HepG2 (cell line): ENCODE data around the gene COL4A6. TPM values are rescaled to one million over a fixed set of nuclear protein-coding genes. Genes with fewer than 3 reads are reported as not detected.

ENCODE experiments used
- ATAC-seq: fragments of 200-7000 bp; cut with Tn5 transposase; 3 replicates; pipeline ENCODE4 v1.9.1; 2020; ENCODE audit warnings: mild to moderate bottlenecking, moderate library complexity
- BruUV-seq: library from RNA; stranded (reverse); fragments of 400-500 nt; replicated peaks from 2 replicates; lab custom pipeline; 2021; lab: Mats Ljungman, UMichigan
- CTCF ChIA-PET: fragments of 300-600 bp; formaldehyde crosslinking; extraction: SDS; loops from one replicate; lab custom pipeline; 2021; ENCODE audit warnings: low total read pairs, inconsistent platforms, low intra/inter-chr PET ratio; lab: Yijun Ruan, JAX
- POLR2A ChIA-PET: fragments of 350-600 bp; sonication (Branson Sonifier 250); formaldehyde crosslinking; loops from one replicate; lab custom pipeline; 2020; ENCODE audit warnings: antibody characterized with exemption, inconsistent platforms; lab: Yijun Ruan, JAX
- DNase-seq: peaks from one replicate; pipeline ENCODE4 v3.0.0-alpha.2; 2015; ENCODE audit warnings: low spot score
- FAIRE-seq: peaks from 3 replicates; lab custom pipeline; 2011; peaks lifted over from hg19 to GRCh38; lab: Jason Lieb, UNC
- H2AFZ ChIP-seq: one replicate; pipeline ENCODE4 v1.6.1; 2011; ENCODE audit warnings: low read length, inconsistent platforms
- H3K27ac ChIP-seq: fragments of 300-600 bp; 3 replicates; pipeline ENCODE4 v1.8.0; 2011; ENCODE audit warnings: mixed run types, mild to moderate bottlenecking, mixed read lengths, low read length, inconsistent platforms; ENCODE audit not compliant: insufficient read depth; ENCODE audit errors: extremely low read length
- H3K27me3 ChIP-seq, 2 experiments: fragments of 200-600 bp in 1 of 2; 2 replicates in 1 of 2; 3 replicates in 1 of 2; pipeline versions ENCODE4 v1.6.0 to v1.8.0; 2011; ENCODE audit warnings: low read length in 2 of 2, mild to moderate bottlenecking in 2 of 2, moderate library complexity in 2 of 2, inconsistent platforms in 1 of 2; ENCODE audit not compliant: insufficient read depth in 2 of 2, control insufficient read depth in 1 of 2
- H3K36me3 ChIP-seq, 2 experiments: fragments of 200-600 bp in 1 of 2; replicated peaks in 1 of 2; 2 replicates in 1 of 2; 3 replicates in 1 of 2; pipeline versions ENCODE4 v1.5.1 to v1.8.0; 2011; ENCODE audit warnings: low read length in 2 of 2, inconsistent platforms in 1 of 2; ENCODE audit not compliant: insufficient read depth in 2 of 2, control insufficient read depth in 1 of 2
- H3K4me1 ChIP-seq: 2 replicates; pipeline ENCODE4 v1.5.1; 2012; ENCODE audit warnings: low read length, inconsistent platforms; ENCODE audit not compliant: insufficient read depth
- H3K4me2 ChIP-seq: 2 replicates; pipeline ENCODE4 v1.6.0; 2011; ENCODE audit warnings: low read depth, low read length, inconsistent platforms
- H3K4me3 ChIP-seq, 3 experiments: fragments of 200-600 bp in 1 of 3; sonication (generic), shearing (Covaris generic) in 1 of 3; replicated peaks in 1 of 3; 2 replicates each; pipeline ENCODE4 v1.5.1; 2011 to 2016; ENCODE audit warnings: low read length in 3 of 3, inconsistent platforms in 2 of 3, low read depth in 2 of 3, mild to moderate bottlenecking in 2 of 3, control low read depth in 1 of 3, mixed read lengths in 1 of 3; ENCODE audit not compliant: insufficient read depth in 1 of 3
- H3K79me2 ChIP-seq: one replicate; pipeline ENCODE4 v1.6.1; 2011; ENCODE audit warnings: low read length, inconsistent platforms; ENCODE audit not compliant: insufficient read depth
- H3K9ac ChIP-seq: 2 replicates; pipeline ENCODE4 v1.6.0; 2011; ENCODE audit warnings: mild to moderate bottlenecking, low read depth, low read length, inconsistent platforms; ENCODE audit not compliant: insufficient read depth
- H3K9me3 ChIP-seq: 2 replicates; pipeline ENCODE4 v1.5.1; 2012; ENCODE audit warnings: mild to moderate bottlenecking, low read length
- H4K20me1 ChIP-seq: 2 replicates; pipeline ENCODE4 v1.6.0; 2011; ENCODE audit warnings: inconsistent platforms, mild to moderate bottlenecking, low read length, moderate library complexity; ENCODE audit not compliant: insufficient read depth
- whole genome bisulfite sequencing: methylation state at CpG from one replicate; pipeline ENCODE4 v1.1.6; 2017; ENCODE audit warnings: low lambda C conversion rate; 5-methylcytosine and 5-hydroxymethylcytosine counted together
- in situ Hi-C: cut with HindIII; loops from 2 replicates; pipeline ENCODE4 v1.10.0; 2017; ENCODE audit warnings: low pct_unique_long_range_greater_than_20kb; ENCODE audit not compliant: extremely low pct_ligation_motif_present
- intact Hi-C: fragments of 100-400 bp; cut with micrococcal nuclease; formaldehyde crosslinking; loops from one replicate; pipeline ENCODE4 v1.10.0; 2022; ENCODE audit not compliant: unreplicated experiment
- polyA plus RNA-seq, 8 experiments: library from polyadenylated mRNA; depleted of rRNA in 3 of 8; stranded (reverse) in 7 of 8; unstranded in 1 of 8; fragments of >200 nt; fragmentation: Illumina TruSeq in 4 of 8; extraction: Trizol in 4 of 8; gene quantifications; 2 replicates each; pipeline versions ENCODE4 v1.2.1 to v1.2.3, GENCODE V29; 2011 to 2016; ENCODE audit warnings: low read depth in 4 of 8, missing spikeins in 1 of 8, mixed read lengths in 1 of 8; ENCODE audit not compliant: insufficient read depth in 1 of 8
- total RNA-seq, 5 experiments: library from RNA; depleted of rRNA; stranded (reverse); fragments of >200 nt; fragmentation: Illumina TruSeq; extraction: Trizol; gene quantifications; 2 replicates each; pipeline ENCODE4 v1.2.3, GENCODE V29; 2016; ENCODE audit warnings: low read depth in 1 of 5
- TF ChIP-seq, protein P1 (sequence below): fragments of 450-650 bp; IDR thresholded peaks from 2 replicates; pipeline ENCODE4 v1.6.1; 2016
- TF ChIP-seq, protein P2 (sequence below): sonication (generic); formaldehyde crosslinking; IDR thresholded peaks from 2 replicates; pipeline ENCODE4 v1.5.1; 2020; ENCODE audit warnings: mild to moderate bottlenecking, missing genetic modification reagents, moderate library complexity
- TF ChIP-seq, protein P3 (sequence below), 2 experiments: fragments of 450-650 bp in 1 of 2; sonication (generic) in 1 of 2; formaldehyde crosslinking; IDR thresholded peaks; 2 replicates each; pipeline versions ENCODE4 v1.5.0 to v1.8.0; 2020 to 2022; ENCODE audit warnings: mild to moderate bottlenecking in 1 of 2, missing genetic modification reagents in 1 of 2

The COL4A6 gene
- total and polyA plus RNA-seq, 2 of the 13 experiments (the other 11 are each of a cell fraction or from before 2014, with no cell fraction given): 4.5 to 8.2 TPM

DNA sequence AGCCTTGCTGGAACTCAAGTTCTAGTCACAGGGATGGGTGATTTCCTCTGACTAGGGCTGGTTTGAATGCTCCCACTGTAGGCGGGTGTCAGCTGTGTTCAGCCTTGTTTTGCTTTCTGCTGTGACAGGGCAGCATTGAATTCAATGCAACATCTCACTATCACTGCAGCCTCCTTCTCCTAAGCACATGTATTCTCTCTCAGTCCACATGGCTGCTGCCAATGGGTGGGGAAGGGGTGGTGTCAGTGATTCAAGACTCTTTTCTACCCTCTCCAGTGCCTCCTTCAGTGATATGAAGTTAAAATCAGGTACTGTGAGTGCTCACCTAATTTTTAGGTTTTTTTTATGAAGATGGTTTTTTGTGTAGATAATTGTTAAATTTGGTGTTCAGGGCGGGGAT is 47.7 kb upstream of the COL4A6 start:
- in situ Hi-C loops: no loop called here
- H3K9me3 ChIP-seq: no peaks in the 10 kb centered on the region
- no peak for ATAC-seq
- no peaks in the 10 kb centered on the region for H3K27me3 ChIP-seq
- intact Hi-C loops: no loop called here
- no peaks in the 10 kb centered on the region for H3K4me1 ChIP-seq
- DNase-seq: no peak
- no peak for FAIRE-seq
- no peak overlapping the region for H3K4me2 ChIP-seq
- H4K20me1 ChIP-seq: no peaks in the 10 kb centered on the region
- H3K27ac ChIP-seq: no peak overlapping the region
- 92% methylated on average over 1 of the region's 2 CpGs for WGBS
- H3K4me3 ChIP-seq: no peak overlapping the region
- no peak overlapping the region for H3K9ac ChIP-seq
- ChIA-PET POLR2A (no interaction called here), CTCF (no interaction called here)
- H3K36me3 ChIP-seq: no peaks in the 10 kb centered on the region
- no peak overlapping the region for H2AFZ ChIP-seq
- TF ChIP-seq, protein P1, sequence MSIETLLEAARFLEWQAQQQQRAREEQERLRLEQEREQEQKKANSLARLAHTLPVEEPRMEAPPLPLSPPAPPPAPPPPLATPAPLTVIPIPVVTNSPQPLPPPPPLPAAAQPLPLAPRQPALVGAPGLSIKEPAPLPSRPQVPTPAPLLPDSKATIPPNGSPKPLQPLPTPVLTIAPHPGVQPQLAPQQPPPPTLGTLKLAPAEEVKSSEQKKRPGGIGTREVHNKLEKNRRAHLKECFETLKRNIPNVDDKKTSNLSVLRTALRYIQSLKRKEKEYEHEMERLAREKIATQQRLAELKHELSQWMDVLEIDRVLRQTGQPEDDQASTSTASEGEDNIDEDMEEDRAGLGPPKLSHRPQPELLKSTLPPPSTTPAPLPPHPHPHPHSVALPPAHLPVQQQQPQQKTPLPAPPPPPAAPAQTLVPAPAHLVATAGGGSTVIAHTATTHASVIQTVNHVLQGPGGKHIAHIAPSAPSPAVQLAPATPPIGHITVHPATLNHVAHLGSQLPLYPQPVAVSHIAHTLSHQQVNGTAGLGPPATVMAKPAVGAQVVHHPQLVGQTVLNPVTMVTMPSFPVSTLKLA: peak; percentile 95
- TF ChIP-seq, protein P2, sequence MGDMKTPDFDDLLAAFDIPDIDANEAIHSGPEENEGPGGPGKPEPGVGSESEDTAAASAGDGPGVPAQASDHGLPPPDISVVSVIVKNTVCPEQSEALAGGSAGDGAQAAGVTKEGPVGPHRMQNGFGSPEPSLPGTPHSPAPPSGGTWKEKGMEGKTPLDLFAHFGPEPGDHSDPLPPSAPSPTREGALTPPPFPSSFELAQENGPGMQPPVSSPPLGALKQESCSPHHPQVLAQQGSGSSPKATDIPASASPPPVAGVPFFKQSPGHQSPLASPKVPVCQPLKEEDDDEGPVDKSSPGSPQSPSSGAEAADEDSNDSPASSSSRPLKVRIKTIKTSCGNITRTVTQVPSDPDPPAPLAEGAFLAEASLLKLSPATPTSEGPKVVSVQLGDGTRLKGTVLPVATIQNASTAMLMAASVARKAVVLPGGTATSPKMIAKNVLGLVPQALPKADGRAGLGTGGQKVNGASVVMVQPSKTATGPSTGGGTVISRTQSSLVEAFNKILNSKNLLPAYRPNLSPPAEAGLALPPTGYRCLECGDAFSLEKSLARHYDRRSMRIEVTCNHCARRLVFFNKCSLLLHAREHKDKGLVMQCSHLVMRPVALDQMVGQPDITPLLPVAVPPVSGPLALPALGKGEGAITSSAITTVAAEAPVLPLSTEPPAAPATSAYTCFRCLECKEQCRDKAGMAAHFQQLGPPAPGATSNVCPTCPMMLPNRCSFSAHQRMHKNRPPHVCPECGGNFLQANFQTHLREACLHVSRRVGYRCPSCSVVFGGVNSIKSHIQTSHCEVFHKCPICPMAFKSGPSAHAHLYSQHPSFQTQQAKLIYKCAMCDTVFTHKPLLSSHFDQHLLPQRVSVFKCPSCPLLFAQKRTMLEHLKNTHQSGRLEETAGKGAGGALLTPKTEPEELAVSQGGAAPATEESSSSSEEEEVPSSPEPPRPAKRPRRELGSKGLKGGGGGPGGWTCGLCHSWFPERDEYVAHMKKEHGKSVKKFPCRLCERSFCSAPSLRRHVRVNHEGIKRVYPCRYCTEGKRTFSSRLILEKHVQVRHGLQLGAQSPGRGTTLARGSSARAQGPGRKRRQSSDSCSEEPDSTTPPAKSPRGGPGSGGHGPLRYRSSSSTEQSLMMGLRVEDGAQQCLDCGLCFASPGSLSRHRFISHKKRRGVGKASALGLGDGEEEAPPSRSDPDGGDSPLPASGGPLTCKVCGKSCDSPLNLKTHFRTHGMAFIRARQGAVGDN (CRISPR knock-in tag): no peak
- TF ChIP-seq, protein P3, sequence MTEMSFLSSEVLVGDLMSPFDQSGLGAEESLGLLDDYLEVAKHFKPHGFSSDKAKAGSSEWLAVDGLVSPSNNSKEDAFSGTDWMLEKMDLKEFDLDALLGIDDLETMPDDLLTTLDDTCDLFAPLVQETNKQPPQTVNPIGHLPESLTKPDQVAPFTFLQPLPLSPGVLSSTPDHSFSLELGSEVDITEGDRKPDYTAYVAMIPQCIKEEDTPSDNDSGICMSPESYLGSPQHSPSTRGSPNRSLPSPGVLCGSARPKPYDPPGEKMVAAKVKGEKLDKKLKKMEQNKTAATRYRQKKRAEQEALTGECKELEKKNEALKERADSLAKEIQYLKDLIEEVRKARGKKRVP (CRISPR knock-in tag; IDR thresholded peaks at IDR 0.05): no peak
- H3K79me2 ChIP-seq: no peaks in the 10 kb centered on the region
- no TSS peak for BruUV-seq
